Measurements from ENCODE around the gene ARHGEF40. TPM values are rescaled to one million over a fixed set of nuclear protein-coding genes. Genes with fewer than 3 reads are reported as not detected.

The ARHGEF40 gene
- total and polyA plus RNA-seq, 10 of the 15 experiments (the other 5 are each of a cell fraction or from before 2014, with no cell fraction given) = 0.03 to 0.31 (median 0.08) TPM; not detected in 2

DNA sequence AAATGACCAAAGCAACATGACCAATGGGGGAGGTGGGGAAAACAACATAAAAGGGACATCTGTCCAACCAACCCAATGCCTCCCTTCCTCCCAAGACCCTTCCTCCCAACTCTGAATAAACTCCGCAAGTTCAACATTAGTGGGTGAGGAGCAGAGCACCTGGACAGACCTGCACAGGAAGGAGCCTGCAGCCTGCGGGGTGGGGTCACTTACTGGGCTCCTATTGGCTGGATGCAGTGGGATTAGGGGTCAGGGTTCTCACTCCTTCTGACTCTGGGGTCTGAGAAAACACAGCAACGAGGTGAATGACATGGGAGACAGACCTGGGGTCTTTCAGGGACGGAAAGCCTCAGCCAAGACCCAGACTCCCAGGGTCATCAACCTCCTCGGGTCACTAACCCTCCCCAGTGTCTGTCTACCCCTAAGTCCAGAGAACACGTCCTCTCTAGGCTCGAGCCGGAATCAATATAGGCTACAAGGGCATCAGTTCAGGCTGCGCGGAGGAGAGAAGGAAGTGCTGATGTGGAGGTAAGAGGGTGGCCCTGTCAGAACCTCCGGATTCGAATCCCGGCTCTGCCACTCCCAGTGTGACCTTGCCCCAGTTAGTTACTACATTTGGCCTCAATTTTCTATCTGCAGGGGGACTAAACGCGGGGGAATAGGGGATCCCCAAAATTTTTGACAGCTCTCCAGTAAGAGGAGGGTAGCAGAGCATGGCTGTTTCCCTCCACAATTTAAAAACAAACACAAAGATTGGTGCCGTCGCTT lies 46.1 kb upstream of the ARHGEF40 start (continued):
- TF ChIP-seq MEF2B (IDR thresholded peaks at IDR 0.05; ENCODE audit: partially characterized antibody, poor library complexity, severe bottlenecking) (no peak), EED (IDR thresholded peaks at IDR 0.05; ENCODE audit: low read depth) (no peak), IKZF2 (IDR thresholded peaks at IDR 0.05) (no peak), IRF4 (IDR thresholded peaks at IDR 0.05; ENCODE audit: low read depth, low read length) (no peak), PAX8 (IDR thresholded peaks at IDR 0.05) (no peak), SREBF1 (IDR thresholded peaks at IDR 0.05; ENCODE audit: low read length) (no peak), TARDBP (IDR thresholded peaks at IDR 0.05; ENCODE audit: borderline replicate concordance) (no peak), SREBF2 (IDR thresholded peaks at IDR 0.05; ENCODE audit: low read length) (no peak)

DNA sequence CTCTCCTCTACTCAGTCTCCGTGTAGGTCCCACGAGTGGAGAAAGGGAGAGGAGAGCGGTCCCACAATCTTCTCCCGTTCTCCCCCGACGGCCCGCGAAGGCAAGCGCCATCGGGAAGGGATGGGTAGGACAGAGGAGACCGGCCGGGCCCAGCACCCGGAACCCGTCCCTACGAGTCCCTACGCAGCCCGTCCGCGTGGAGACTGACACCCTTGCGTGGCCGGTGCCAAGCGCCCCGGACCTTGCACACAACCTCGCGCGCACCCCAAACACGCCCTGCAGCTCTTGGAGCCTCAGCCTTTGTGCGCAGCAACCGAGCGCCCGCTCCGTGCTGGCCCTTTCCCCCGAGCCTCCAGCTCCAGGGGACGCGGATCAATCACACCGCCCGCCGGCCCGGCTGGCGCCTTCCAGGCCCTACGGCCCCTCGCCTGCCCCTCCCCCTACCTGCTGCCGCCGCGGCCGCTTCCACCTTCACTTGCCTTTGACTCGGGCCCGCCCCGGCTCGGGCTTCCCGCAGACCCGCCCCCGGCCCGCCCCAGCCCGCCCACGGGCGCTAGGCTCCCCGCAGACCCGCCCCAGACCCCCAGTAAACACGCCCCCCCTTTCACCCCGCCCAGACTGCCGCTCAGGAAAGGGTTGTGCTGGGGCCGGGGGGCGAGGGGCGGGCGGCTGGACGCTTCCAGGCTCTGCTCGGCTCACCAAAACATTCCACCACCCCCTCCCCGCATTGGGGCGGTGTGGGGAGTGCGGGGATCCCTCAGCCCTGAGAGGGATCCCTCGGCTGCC lies 45.3 kb upstream of the ARHGEF40 start, which contains the start of gene NDRG2:
NDRG2 (minus strand) TSS at position 477 of the 786 bp plus-strand sequence. CDS start 1,746 bp downstream, outside the sequence.
- peak; percentile 66 for ATAC-seq

More for the DNA sequence above, 45.3 kb upstream of the ARHGEF40 start, which contains the start of gene NDRG2:
- DNase-seq (ENCODE audit: low read depth, low spot score) = no peak
- ChIA-PET SMC1A (ENCODE audit: uncharacterized antibody, unreplicated experiment) (no interaction called here), CTCF (interaction anchor here (1.1 kb wide), 1 partner anchor 43 kb away, joined by 3 read pairs; no protein-coding TSS in a partner anchor), RAD21 (ENCODE audit: unreplicated experiment) (no interaction called here), POLR2A (no interaction called here)
- peaks cover 15 to 18% of the 10 kb centered on the region in 2 experiments for H3K27me3 ChIP-seq (replicated peaks in 1 of 2; ENCODE audit: control insufficient read depth in 2 of 2, insufficient read depth in 2 of 2, low read length in 1 of 2)
- H3K4me3 ChIP-seq = no peak within 1 kb of the TSS; the same call in 1 of the 2 replicates
- no peak within 1 kb of the TSS for H3K9ac ChIP-seq (ENCODE audit: control insufficient read depth, insufficient read depth, low read length)
- H3K79me2 ChIP-seq (ENCODE audit: control insufficient read depth, insufficient read depth, low read length) = no peaks in the 10 kb centered on the region
- peaks cover 4% of the 10 kb centered on the region; the same call in 1 of the 2 replicates for H3K4me1 ChIP-seq (ENCODE audit: control insufficient read depth, insufficient read depth, low read length)
- no peaks in the 10 kb centered on the region for H4K20me1 ChIP-seq (ENCODE audit: control insufficient read depth, insufficient read depth)
- FAIRE-seq = no peak
- H3K27ac ChIP-seq (ENCODE audit: control insufficient read depth, insufficient read depth) = no peak within 1 kb of the TSS
- peak within 1 kb of the TSS; percentile 87 for H3K4me2 ChIP-seq (ENCODE audit: control insufficient read depth, insufficient read depth)
- no peaks in the 10 kb centered on the region for H3K9me3 ChIP-seq (replicated peaks; ENCODE audit: control insufficient read depth, insufficient read depth, low read length)
- no peaks in the 10 kb centered on the region for H3K36me3 ChIP-seq (ENCODE audit: control insufficient read depth in 2 of 2, insufficient read depth in 2 of 2, low read length in 1 of 2)
- intact Hi-C loops (cut with micrococcal nuclease; ENCODE audit: unreplicated experiment) (no loop called here), in situ Hi-C loops (cut with MboI) (no loop called here)
- H2AFZ ChIP-seq (ENCODE audit: control insufficient read depth, low read depth, low read length) = no peak within 1 kb of the TSS
- WGBS (ENCODE audit: insufficient coverage, insufficient replicate concordance, low lambda C conversion rate, missing lambda C conversion rate) = 10% methylated on average over 44 of the region's 72 CpGs
- TF ChIP-seq RAD21 (IDR thresholded peaks at IDR 0.05; ENCODE audit: insufficient read depth, low read depth, low read length) (no peak), TBL1XR1 (IDR thresholded peaks at IDR 0.05; ENCODE audit: low read depth, low read length) (no peak), NFIC (IDR thresholded peaks at IDR 0.05; ENCODE audit: low read depth, low read length) (no peak), TCF12 (IDR thresholded peaks at IDR 0.05; ENCODE audit: low read depth, low read length) (no peak), LARP7 (IDR thresholded peaks at IDR 0.05) (no peak), EED (IDR thresholded peaks at IDR 0.05; ENCODE audit: low read depth) (no peak)
- TF ChIP-seq, protein P1, sequence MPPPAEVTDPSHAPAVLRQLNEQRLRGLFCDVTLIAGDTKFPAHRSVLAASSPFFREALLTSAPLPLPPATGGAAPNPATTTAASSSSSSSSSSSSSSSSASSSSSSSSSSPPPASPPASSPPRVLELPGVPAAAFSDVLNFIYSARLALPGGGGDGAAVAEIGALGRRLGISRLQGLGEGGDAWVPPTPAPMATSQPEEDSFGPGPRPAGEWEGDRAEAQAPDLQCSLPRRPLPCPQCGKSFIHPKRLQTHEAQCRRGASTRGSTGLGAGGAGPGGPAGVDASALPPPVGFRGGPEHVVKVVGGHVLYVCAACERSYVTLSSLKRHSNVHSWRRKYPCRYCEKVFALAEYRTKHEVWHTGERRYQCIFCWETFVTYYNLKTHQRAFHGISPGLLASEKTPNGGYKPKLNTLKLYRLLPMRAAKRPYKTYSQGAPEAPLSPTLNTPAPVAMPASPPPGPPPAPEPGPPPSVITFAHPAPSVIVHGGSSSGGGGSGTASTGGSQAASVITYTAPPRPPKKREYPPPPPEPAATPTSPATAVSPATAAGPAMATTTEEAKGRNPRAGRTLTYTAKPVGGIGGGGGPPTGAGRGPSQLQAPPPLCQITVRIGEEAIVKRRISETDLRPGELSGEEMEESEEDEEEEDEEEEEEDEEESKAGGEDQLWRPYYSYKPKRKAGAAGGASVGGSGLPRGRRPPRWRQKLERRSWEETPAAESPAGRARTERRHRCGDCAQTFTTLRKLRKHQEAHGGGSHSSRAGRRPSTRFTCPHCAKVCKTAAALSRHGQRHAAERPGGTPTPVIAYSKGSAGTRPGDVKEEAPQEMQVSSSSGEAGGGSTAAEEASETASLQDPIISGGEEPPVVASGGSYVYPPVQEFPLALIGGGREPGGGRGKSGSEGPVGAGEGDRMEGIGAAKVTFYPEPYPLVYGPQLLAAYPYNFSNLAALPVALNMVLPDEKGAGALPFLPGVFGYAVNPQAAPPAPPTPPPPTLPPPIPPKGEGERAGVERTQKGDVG (CRISPR knock-in tag; IDR thresholded peaks at IDR 0.05) = no peak
- TF ChIP-seq, protein P2, sequence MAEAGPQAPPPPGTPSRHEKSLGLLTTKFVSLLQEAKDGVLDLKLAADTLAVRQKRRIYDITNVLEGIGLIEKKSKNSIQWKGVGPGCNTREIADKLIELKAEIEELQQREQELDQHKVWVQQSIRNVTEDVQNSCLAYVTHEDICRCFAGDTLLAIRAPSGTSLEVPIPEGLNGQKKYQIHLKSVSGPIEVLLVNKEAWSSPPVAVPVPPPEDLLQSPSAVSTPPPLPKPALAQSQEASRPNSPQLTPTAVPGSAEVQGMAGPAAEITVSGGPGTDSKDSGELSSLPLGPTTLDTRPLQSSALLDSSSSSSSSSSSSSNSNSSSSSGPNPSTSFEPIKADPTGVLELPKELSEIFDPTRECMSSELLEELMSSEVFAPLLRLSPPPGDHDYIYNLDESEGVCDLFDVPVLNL (IDR thresholded peaks at IDR 0.05; ENCODE audit: low read depth, low read length) = no peak
- TF ChIP-seq, protein P3, sequence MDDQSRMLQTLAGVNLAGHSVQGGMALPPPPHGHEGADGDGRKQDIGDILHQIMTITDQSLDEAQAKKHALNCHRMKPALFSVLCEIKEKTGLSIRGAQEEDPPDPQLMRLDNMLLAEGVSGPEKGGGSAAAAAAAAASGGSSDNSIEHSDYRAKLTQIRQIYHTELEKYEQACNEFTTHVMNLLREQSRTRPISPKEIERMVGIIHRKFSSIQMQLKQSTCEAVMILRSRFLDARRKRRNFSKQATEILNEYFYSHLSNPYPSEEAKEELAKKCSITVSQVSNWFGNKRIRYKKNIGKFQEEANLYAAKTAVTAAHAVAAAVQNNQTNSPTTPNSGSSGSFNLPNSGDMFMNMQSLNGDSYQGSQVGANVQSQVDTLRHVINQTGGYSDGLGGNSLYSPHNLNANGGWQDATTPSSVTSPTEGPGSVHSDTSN (IDR thresholded peaks at IDR 0.05; ENCODE audit: insufficient replicate concordance, low read depth, low read length) = no peak
- BruUV-seq (replicated peaks) = no TSS peak

Data from GM12878 (cell line).